NCI-H1436 (cell line): ENCODE results near the gene JAKMIP3.

Source experiments
- DNase-seq: peaks from one replicate; lab custom pipeline; 2025; lab: John Stamatoyannopoulos, UW

JAKMIP3 gene

DNA sequence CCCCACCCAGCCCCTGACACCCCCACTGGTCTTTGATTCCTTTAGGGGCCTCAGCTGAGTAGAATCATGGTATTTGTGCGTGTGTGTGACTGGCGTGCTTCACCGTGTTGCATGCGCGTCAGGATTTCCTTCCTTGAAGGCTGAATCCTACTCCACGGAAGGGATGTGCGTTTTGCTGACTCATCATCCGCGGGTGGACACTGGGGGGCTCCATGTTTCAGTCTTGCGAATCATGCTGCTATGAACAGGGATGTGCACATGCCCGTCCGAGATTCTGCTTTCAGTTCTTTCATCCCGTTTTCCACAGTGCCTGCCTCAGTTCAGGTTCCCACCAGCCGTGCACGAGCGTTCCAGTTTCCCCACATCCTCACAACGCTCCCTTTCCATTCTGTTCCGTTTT is 20.9 kb upstream of the JAKMIP3 start:
- DNase-seq: no peak

DNA sequence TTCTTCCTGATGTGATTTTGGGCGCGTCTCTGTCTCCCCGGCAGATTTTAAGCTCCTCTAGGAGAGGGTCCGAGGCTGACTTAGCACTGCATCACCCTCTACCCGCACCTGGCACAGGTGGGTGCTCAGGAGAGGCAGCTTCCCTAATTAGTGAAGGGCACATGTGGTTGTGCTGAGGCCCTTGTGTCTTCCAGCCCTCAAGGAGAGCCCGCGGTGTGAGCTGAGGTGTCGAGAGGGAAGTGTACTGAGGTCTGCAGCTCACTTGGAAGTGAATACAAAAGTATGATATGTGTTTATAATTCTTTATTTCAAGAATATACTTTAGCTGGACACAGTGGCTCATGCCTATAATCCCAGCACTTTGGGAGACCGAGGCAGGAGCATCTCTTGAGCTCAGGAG is 20.4 kb upstream of the JAKMIP3 start:
- no peak for DNase-seq

- DNase-seq: no peak
Measured at GRCh38 chr10:132047575-132048293, 18.0 kb upstream of the JAKMIP3 start.

GRCh38 chr10:132048294-132048667 is 17.5 kb upstream of the JAKMIP3 start:
- no peak for DNase-seq

- no peak for DNase-seq
Measured at GRCh38 chr10:132050191-132050590, 15.6 kb upstream of the JAKMIP3 start.

DNA sequence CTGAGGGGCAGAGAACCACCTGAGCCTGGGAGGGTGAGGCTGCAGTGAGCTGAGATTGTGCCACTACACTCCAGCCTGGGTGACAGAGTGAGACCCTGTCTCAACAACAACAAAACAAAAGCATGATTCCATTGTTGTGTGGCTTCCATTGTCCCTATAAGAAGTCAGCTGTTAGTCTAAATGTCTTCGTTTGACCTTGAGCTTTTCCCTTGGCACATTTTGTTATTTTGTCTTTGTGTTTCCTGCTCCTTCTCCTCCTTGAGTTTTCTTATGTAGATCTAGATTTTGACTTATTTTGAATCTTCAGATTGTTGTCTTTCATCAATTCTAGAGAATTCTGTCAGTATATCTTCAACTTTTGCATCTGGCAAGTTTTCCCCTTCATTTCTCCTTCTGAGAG is 13.6 kb upstream of the JAKMIP3 start:
- DNase-seq: no peak

- no peak for DNase-seq
Measured at GRCh38 chr10:132054564-132054963, 11.2 kb upstream of the JAKMIP3 start.

GRCh38 chr10:132055616-132056015 is 10.1 kb upstream of the JAKMIP3 start:
- DNase-seq: no peak

DNA sequence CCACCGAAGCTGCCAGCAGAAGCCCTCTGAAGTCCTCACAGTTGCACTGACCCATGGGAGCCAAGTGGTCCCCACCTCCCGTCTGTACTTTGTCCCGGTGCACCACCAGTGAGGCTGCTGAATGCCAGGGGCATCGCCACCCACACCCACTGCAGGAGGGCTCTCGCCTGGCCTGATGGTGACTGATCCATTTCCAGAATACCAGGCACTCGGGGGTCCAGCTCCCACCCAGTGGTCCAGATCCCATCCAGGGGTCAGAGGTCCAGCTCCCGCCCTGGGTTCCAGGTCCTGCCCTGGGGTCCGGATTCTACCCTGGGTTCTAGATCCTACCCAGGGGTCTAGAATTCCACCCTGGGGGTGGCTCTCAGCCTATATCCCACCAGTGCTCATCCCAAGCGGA is 9.1 kb upstream of the JAKMIP3 start:
- no peak for DNase-seq

DNA sequence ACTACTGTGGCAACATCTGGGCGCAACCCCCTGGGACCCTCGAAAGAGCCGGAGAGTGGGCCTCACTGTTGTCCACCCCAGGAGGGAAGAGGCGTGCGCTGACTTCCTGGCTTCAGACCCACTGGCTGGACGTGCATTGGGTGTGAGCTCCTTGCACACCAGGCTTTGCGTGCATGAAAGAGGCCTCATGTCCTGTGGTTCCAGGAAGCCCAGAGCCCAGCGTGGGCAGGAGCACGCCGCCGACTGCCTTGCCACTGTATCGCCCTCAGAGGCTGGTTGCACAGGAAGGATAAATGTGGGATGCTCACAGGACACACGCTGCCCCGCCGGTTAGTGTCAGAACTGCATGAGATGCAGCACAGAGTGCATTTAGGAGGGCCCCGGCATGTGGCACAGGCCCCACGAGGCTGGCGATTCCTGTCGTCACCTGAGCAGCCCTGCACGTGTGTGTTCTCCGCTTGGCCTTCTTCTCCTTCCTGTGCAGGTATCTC is 8.5 kb upstream of the JAKMIP3 start:
- DNase-seq: no peak

GRCh38 chr10:132058111-132058745 is 7.5 kb upstream of the JAKMIP3 start:
- DNase-seq: no peak

- DNase-seq: no peak
Measured at GRCh38 chr10:132058793-132059759, 6.7 kb upstream of the JAKMIP3 start.

GRCh38 chr10:132059760-132060508 is 5.8 kb upstream of the JAKMIP3 start:
- DNase-seq: no peak

- DNase-seq: no peak
Measured at GRCh38 chr10:132061030-132061429, 4.7 kb upstream of the JAKMIP3 start.

- DNase-seq: no peak
Measured at GRCh38 chr10:132061465-132061864, 4.3 kb upstream of the JAKMIP3 start.

GRCh38 chr10:132062116-132062515 is 3.6 kb upstream of the JAKMIP3 start:
- no peak for DNase-seq

- DNase-seq: no peak
Measured at GRCh38 chr10:132062641-132063390, 2.9 kb upstream of the JAKMIP3 start.

DNA sequence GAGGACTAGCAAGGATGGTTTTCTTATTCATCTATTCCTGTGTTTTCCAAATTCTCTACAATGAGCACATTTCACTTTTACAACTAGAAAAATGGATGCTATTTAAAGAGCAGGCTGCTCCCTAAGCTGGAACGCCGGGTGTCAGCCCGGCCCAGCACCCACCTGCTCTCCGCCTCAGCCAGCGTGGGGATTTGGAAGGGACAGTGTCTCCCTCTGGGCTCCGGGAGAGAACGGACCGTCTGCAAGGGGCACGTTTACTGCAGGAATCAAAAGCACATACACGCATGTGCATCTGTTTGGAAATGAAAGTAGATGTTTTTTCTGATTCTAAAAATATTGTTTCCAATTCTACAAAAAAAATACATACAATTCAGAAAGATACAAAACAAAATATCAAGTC is 2.3 kb upstream of the JAKMIP3 start:
- no peak for DNase-seq

DNA sequence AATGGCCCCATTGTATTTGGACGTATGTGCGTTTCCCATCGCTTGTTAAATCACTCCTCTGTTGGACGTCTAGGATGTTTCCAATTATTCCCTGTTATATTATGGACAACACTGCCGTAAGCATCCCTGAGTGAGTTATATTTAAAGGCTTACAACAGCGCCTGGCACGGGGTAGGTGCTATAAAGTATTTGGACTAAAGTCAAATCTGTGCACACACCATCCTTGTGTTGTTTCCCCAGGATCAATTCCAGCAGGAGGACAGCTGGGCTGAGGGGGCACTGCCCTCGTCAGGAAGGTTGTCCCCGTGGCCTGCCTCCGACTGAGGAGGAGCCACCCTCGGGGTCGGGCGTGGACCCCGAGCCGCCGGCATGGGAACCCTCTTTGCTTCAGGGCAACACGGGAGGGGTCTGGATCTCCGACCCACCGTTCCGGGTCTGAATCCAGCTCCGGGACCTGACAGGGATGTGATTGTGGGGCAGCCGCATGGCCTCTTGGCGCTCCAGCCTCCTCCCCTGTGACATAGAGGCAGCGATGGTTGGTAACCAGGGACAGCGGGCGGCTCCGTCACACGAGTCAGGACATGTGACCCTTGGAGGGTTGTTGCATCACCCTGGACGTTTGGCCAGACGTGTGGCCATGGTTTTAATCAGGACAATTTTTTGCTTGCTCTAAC is 1.5 kb upstream of the JAKMIP3 start:
- no peak for DNase-seq

- DNase-seq: no peak
Measured at GRCh38 chr10:132064771-132065437, 842 bp upstream of the JAKMIP3 start.
